ENCODE measurements around the gene PANK1.
A peak's percentile ranks its signal among the peaks of the same experiment; 100 is the strongest.

The PANK1 gene

DNA sequence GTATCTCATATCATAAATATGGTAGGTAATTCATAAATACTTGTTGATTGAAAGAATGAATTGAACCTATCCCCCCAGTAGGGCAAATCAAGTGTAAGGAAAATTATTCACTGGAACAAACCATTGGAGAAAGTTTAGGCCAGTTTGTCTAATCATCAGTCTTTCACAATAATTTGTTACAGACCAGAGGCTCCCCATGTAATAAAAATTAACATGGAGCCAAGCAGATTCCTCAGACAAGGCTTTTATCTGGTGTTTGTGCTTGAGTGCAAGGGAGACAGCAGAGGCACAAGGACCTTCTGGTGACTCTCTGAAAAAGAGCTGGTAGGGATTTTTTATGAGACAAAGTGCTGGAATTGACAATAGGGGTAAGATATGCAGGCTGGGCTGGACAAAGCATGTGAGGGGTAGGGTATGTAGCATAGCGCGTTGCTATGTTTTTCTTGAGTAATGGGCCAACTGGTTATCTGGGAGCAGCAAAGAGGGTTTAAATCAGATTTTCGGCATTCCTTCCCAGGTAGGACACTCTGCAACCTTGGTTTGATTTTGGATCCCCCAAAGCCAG, 7.8 kb upstream of the PANK1 start:
- no peak for DNase-seq (ENCODE audit: low read depth in 1 of 2, low spot score in 1 of 2)

DNA sequence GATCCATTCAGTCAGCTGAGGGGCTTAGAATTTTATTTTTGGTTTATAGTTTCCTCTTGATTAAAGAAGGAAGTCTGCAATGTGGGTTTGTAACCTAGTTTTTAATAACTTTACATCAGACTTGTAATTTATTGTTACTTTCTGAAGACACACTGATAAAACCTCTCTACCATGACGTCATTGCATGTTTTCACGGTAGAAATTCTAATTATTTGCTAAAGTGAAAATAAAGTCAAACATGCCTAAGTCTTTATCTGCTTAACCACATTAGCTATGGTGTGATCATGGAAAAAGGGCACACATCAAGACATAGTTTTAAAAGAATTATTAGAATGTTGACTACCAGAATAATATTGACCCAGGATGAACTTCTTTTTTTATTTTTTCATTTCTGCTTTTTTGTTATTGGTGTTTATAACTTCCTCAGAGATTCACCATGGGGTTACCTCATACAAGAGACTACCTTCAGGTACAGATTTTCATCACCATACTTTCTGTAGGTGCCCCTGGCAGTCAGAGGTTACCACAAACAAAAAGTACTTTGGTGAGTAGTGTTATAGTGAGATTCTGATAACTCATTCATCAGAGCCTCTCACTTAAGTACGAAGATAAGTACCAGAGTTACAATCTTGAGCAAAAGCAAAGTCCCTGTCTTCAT, 7.0 kb upstream of the PANK1 start:
- DNase-seq (ENCODE audit: low read depth in 1 of 2, low spot score in 1 of 2), result no peak

- no peak for DNase-seq (ENCODE audit: low read depth in 1 of 2, low spot score in 1 of 2)
These were observed 6.3 kb upstream of the PANK1 start for GRCh38 chr10:89651205-89651915.

- DNase-seq (ENCODE audit: low read depth in 1 of 2, low spot score in 1 of 2), result no peak
These were observed 4.0 kb upstream of the PANK1 start for GRCh38 chr10:89649051-89649450.

GRCh38 chr10:89648074-89648473, 3.0 kb upstream of the PANK1 start:
- DNase-seq (ENCODE audit: low read depth in 1 of 2, low spot score in 1 of 2), result no peak

DNA sequence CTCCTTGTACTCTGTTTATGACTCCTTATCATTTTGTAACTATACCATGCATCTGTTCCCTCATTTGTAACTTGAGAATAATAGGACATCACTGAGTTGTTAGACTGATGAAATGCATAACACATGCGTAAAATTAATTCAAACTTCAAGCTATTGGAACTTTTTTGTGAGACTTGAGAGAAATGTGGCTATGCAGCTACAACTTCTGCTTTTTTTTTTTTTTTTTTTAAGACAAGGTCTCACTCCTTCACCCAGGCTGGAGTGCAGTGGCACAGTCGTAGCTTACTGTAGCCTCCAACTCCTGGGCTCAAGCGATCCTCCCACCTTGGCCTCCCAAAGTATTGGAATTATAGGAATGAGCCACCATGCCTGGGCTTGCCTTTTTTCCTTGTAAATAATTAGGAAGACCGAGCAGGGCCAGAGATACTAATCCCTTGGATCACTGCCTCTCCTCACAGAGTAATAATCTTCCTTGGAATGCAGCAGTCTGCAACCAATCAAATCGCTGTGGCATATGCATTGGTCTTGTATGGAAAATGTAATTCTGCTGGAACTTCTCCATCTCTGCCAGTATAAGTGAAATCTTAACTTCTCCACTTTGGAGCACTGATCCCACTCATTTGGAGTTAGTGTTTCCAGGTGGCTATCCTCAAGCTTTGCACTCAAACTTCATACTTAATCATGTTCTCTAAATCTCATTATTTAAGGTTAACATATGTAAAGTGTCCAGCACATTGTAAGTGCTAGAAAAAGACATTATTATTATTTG, 2.0 kb upstream of the PANK1 start:
- no peak for DNase-seq (ENCODE audit: low read depth in 1 of 2, low spot score in 1 of 2)

GRCh38 chr10:89645742-89646172, 715 bp upstream of the PANK1 start:
- no peak for DNase-seq (ENCODE audit: low read depth in 1 of 2, low spot score in 1 of 2)

DNA sequence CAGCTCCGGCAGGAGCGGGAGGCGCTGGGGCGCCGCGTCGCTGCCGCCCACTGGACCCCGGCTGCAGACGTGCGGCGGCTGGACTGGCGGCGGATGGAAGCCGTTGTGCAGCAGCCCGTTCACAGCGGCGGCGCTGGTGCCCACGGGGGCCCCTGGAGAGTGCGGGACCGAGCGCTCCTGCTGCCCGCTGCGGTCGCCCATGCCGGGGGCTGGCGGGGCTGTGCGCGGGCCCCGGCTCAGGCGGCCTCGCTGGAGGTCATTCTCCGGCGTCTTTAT, 413 bp downstream of the PANK1 start:
- DNase-seq (ENCODE audit: low read depth in 1 of 2, low spot score in 1 of 2), result no peak

- peak; percentile 6 to 23 for DNase-seq (ENCODE audit: low read depth in 1 of 2, low spot score in 1 of 2)
These were observed 991 bp downstream of the PANK1 start for GRCh38 chr10:89643812-89644690.

DNA sequence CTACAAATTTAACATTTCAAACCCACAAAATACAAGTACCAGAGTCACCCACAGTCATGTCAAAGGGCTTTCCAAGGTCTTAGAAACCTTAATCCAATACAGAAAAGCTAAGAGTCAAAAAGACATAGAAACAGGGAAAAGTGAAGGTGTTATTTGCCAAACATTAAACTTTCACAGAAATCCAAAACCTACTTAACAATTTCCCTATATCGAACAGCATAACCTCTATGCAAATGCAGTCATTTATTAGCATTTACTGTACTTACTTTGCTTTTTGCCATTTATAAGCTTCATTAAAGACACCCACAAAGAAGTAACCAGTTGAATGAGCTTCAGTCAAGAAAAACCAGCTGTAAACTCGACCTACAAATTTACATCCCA, 1.6 kb downstream of the PANK1 start:
- no peak for DNase-seq (ENCODE audit: low read depth in 1 of 2, low spot score in 1 of 2)

DNA sequence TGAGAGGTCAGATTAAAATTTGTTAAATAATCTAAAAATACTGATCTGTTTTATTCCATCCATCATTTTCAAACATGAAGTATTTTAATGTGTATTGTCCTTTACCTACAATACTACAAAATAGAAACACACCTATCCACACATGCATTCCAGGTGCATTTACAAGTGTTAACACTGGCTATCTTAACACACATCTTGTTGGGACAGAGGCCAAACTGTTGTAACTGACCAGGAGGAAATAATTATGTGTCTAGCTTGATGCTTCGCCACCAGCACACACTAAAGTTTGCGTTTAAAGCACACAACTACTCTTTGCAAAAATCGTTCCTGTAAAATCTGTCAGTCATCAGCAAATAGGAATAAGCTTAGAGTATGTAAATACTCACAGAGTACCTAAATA, 2.8 kb downstream of the PANK1 start:
- no peak for DNase-seq (ENCODE audit: low read depth in 1 of 2, low spot score in 1 of 2)

DNA sequence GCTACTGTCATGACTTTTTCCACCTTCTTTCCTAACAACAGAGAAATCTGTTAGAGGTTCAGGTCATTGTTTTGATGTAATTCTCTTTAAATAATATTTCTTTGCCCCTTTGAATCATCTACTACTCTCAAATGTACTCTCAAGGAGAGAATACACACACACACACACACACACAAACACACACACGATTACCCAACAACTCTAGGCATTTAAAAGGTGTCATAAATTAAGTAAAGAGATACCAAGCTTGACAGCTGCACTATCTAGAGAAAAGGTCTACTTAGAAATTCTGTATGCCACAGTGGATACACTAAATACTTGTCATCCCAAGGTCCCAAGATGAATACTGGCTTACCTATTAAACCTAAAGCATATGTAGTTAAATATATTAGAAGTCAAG, 4.8 kb downstream of the PANK1 start:
- DNase-seq (ENCODE audit: low read depth in 1 of 2, low spot score in 1 of 2), result no peak

DNA sequence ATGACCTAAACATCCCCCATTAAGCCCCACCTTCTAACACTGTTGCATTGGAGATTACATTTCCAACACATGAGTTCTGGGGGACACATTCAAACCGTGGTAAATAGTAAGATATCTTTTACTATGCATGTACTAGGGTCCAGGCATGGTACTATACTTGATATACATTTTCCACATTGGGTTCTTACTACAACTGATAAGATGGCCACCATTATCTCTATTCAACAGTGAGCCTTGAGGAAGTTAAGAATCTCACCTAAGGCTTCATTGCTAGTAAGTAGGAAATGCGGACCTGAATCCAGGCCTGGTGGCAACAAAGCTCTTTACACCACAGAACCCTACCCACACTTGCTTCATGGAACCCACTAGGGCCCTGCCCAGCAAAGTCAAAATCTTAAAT, 5.7 kb downstream of the PANK1 start:
- DNase-seq (ENCODE audit: low read depth in 1 of 2, low spot score in 1 of 2), result no peak

DNA sequence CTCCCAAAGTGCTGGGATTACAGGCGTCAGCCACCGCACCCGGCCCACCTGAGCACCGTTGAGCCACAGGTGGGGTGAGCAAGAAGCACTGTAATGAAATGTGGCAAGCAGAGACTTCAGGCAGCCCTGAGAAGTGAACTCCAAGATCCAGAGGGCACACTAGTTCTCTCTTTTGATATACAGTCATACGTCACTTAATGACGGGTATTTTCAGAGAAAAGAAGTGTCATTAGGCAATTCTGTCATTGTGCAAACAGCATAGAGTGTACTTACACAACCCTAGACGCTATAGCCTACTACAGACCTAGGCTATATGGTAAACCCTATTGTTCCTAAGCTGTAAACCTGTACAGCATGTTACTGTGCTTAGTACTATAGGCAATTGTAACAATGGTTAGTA, 7.9 kb downstream of the PANK1 start:
- DNase-seq (ENCODE audit: low read depth in 1 of 2, low spot score in 1 of 2), result no peak

DNA sequence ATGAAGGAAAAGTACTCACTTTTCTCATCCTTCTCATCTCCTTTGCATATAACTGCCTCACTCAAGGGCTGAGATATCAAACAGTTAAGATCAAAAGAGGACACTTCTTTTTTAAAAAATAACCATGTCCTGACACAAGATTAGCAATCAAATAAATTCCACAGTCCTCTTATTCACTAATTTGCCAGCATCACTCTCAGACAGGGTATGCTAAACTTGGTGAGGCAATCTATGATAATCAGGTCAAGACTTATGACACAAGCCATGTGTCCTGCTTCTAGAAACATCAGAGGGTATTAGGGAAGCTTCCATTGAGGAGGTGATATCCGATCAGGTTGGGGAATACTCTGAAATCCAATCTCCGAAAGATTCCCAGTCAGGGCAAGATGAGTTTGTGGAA, 10.4 kb downstream of the PANK1 start:
- DNase-seq (ENCODE audit: low read depth in 1 of 2, low spot score in 1 of 2), result no peak

DNA sequence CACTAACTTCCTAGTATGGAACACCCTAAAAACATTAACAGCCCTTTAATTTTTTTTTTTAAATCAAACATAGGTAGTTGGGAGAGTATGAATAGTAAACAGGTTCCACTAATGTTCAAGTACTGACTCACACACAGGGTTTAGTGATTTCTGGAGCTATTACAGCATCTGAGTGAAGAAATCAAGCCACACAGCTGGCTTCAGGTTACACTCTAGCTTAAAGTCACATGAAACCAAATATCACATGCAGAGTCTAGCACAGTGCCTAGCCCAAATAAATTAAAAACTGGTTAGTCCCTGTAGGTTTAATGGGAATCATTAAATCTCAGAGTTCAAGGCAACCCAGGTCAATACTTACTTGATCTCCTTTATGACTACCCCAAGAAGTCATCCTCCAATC, 11.6 kb downstream of the PANK1 start:
- no peak for DNase-seq (ENCODE audit: low read depth in 1 of 2, low spot score in 1 of 2)

DNA sequence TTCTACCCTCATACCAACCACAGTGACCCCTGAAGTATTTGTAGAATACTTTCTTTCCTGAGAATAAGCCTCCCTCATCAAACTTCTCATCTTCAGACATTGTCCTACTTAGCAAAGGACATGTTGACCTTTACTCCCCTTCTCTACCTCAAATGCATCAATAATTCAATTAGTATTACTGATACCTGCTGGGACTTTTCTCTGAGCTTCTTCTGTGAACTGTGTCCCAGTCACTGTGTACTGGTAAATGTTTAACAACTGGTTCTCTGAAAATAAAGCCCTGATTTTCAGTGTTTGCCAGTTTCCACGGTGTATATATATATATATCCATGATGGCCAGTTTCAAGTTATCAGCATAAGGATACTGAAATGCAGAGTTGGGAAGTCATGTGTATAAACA, 12.2 kb downstream of the PANK1 start:
- no peak for DNase-seq (ENCODE audit: low read depth in 1 of 2, low spot score in 1 of 2)

DNA sequence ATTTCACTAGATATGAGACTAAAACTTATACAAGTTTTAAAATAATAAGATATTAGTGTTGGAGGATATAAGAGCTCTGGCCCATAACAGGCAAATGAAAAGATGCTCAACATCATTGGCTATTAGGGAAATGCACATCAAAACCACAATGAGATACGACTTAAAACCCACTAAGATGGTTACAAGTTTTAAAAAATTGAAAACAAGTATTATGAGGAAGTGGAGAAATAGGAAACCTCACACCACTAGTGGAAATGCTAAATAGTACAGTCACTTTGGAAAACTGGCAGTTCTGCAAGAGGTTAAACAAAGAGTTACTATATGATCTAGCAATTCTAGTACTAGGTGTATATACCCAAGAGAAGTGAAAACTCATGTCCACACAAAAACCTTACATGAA, 17.2 kb downstream of the PANK1 start:
- no peak for DNase-seq (ENCODE audit: low read depth in 1 of 2, low spot score in 1 of 2)

DNA sequence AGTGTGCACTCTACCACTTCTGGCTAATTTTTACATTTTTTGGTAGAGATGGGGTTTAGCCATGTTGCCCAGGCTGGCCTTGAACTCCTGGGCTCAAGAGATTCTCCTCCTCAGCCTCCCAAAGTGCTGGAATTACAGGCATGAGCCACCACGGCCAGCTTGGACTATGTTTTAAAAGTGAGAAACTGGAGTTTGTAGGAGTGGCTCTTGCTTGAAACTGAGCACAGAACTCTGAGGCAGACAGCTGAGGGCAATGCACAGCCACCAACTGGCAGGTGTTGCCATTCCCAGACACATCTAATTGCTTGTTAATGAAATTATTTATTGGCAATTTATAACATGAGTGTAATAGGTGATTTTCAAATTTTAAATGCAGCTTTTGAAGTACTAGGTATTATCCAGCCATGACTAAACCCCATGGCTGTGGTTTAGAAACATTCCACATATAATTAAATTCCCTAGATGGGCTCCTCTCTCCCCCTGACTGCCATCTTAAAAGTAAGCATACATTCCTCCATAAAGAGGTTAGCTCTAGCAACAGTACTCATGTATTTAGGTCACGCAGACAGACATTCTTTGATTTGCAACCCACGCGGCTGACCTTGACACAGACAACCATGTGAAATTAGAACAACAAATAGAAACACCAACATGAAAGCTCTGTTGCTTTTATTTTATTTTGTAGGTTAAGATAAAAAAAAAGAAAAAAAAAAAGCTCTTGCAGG, 19.8 kb downstream of the PANK1 start:
- DNase-seq (ENCODE audit: low read depth in 1 of 2, low spot score in 1 of 2), result no peak

DNA sequence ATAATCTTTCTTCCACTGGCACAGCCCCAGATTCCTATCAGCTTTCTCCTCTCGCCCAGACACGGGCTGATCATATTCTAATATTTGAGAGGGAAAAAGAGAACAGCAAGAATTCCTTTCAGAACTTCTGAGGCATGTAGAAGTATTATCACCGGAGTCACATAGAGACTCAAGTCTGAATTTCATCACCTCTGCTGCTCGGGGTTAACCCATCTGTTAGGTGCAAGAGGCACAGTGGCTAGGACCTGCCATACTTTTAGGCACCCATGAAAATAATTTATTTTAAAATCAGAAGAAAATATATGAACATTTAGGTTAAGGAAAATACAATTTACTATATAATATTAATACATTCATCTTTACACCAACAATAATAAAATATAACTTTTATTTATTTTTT, 21.0 kb downstream of the PANK1 start:
- no peak for DNase-seq (ENCODE audit: low read depth in 1 of 2, low spot score in 1 of 2)

GRCh38 chr10:89622151-89622550, 22.9 kb downstream of the PANK1 start:
- no peak for DNase-seq (ENCODE audit: low read depth in 1 of 2, low spot score in 1 of 2)
